ENCODE measurements around the gene SPAG16. TPM values are rescaled to one million over a fixed set of nuclear protein-coding genes. Genes with fewer than 3 reads are reported as not detected.

SPAG16 gene
- total RNA-seq, 1 experiment from 2014 or later = 17.3 TPM

GRCh38 chr2:214088536-214088935 is 804.3 kb downstream of the SPAG16 start:
- no peaks in the 10 kb centered on the region for H3K36me3 Mint-ChIP-seq (ENCODE audit: insufficient read depth in 1 of 3, low read depth in 3 of 3)
- Histone ChIP-seq H3K9ac (ENCODE audit: extremely low read depth, insufficient read length, low read length) (no peak overlapping the region), H2BK15ac (ENCODE audit: low read depth, low read length) (no peak overlapping the region), H3K23me2 (ENCODE audit: insufficient read length, low read depth, low read length, poor library complexity, severe bottlenecking) (no peaks in the 10 kb centered on the region), H2BK120ac (ENCODE audit: low read depth, low read length, poor library complexity, severe bottlenecking) (no peak overlapping the region), H3K56ac (ENCODE audit: insufficient read length, low read depth, low read length) (no peak overlapping the region), H2AFZ (ENCODE audit: low read length) (no peak overlapping the region), H3K23ac (ENCODE audit: insufficient read length, low read depth, low read length) (no peak overlapping the region), H4K5ac (ENCODE audit: insufficient read length, low read depth, low read length) (no peak overlapping the region), H3K4me1 (ENCODE audit: insufficient read depth, low read length) (no peaks in the 10 kb centered on the region), H3K18ac (ENCODE audit: insufficient read length, low read depth, low read length) (no peak overlapping the region), H4K20me1 (ENCODE audit: control insufficient read depth, insufficient read depth, insufficient read length) (no peaks in the 10 kb centered on the region), H3K27me3 (ENCODE audit: insufficient read depth, low read length) (no peaks in the 10 kb centered on the region), H3K79me1 (ENCODE audit: insufficient read depth, low read depth, low read length, poor library complexity, severe bottlenecking) (no peaks in the 10 kb centered on the region), H4K91ac (ENCODE audit: insufficient read length, low read depth, low read length) (no peak overlapping the region), H3K4ac (ENCODE audit: low read depth, low read length) (no peak overlapping the region), H3K9me3 (ENCODE audit: control insufficient read depth, low read depth, low read length) (no peaks in the 10 kb centered on the region), H2BK12ac (ENCODE audit: insufficient read length, low read depth, low read length) (no peak overlapping the region), H3K4me2 (ENCODE audit: insufficient read depth, insufficient read length, low read length) (no peak overlapping the region), H3T11ph (ENCODE audit: low read length) (no peak overlapping the region), H2BK20ac (ENCODE audit: low read depth, low read length, poor library complexity, severe bottlenecking) (no peak overlapping the region), H2BK5ac (ENCODE audit: insufficient read length, low read length) (no peak overlapping the region), H4K8ac (replicated peaks; ENCODE audit: insufficient read length, low read depth, low read length) (no peak overlapping the region), H3K27ac (ENCODE audit: insufficient read length, low read depth, low read length) (no peak overlapping the region), H3K79me2 (ENCODE audit: insufficient read depth, low read length) (no peaks in the 10 kb centered on the region), H3K14ac (ENCODE audit: insufficient read depth, low read length) (no peak overlapping the region), H2AK5ac (ENCODE audit: insufficient read length, low read length) (no peak overlapping the region)
- no peaks in the 10 kb centered on the region for H3K4me1 Mint-ChIP-seq
- no peaks in the 10 kb centered on the region for H3K27me3 Mint-ChIP-seq (ENCODE audit: low read depth)
- H3K27ac Mint-ChIP-seq = no peak overlapping the region
- TF ChIP-seq CTCF (conservative IDR thresholded peaks at IDR 0.05) = no peak
- no peak for DNase-seq
- no CpG with 5 or more reads among the region's 1 CpG for WGBS (ENCODE audit: extremely low coverage, insufficient read length, low lambda C conversion rate)
- H3K9me3 Mint-ChIP-seq = no peaks in the 10 kb centered on the region
- no peak overlapping the region for H3K4me3 Mint-ChIP-seq

All from H9 (cell line).